Activated CD4-positive, alpha-beta T cell treated with anti-CD3 and anti-CD28 coated beads, Interleukin-2, amount 10 ng/mL, durations not matched to agents 24 days and 14 days (primary cell): ENCODE results near the gene WDR76. TPM values are rescaled to one million over a fixed set of nuclear protein-coding genes. Genes with fewer than 3 reads are reported as not detected.
A peak's percentile ranks its signal among the peaks of the same experiment; 100 is the strongest.

Experiments used
- DNase-seq: peaks from one replicate; pipeline ENCODE4 v3.0.0; 2022
- H3K27ac Mint-ChIP-seq: one replicate; pipeline ENCODE4 v1.8.0; 2022; ENCODE audit warnings: mild to moderate bottlenecking, mixed read lengths
- H3K27me3 Mint-ChIP-seq: one replicate; pipeline ENCODE4 v1.8.0; 2022; ENCODE audit warnings: mixed read lengths
- H3K36me3 Mint-ChIP-seq: one replicate; pipeline ENCODE4 v1.8.0; 2022; ENCODE audit warnings: low read depth, mild to moderate bottlenecking, mixed read lengths
- H3K4me1 Mint-ChIP-seq: one replicate; pipeline ENCODE4 v1.8.0; 2021; ENCODE audit warnings: mixed read lengths
- H3K4me3 Mint-ChIP-seq: one replicate; pipeline ENCODE4 v1.8.0; 2022; ENCODE audit warnings: mild to moderate bottlenecking, moderate library complexity, mixed read lengths
- H3K9me3 Mint-ChIP-seq: one replicate; pipeline ENCODE4 v1.8.0; 2021; ENCODE audit warnings: mixed read lengths
- intact Hi-C: fragments of 100-400 bp; cut with micrococcal nuclease; formaldehyde crosslinking; loops from one replicate; pipeline ENCODE4 v1.15.1; 2023
- total RNA-seq: library from RNA; stranded (reverse); gene quantifications from 2 replicates; pipeline ENCODE4 v1.2.3, GENCODE V29; 2022

The WDR76 gene
- total RNA-seq, 1 donor from 2014 or later: 76.6 TPM

- Mint-ChIP-seq H3K9me3 (no peaks in the 10 kb centered on the region), H3K36me3 (peaks cover 4% of the 10 kb centered on the region), H3K4me1 (no peaks in the 10 kb centered on the region), H3K4me3 (no peak overlapping the region), H3K27ac (no peak overlapping the region), H3K27me3 (no peaks in the 10 kb centered on the region)
- DNase-seq: no peak
- intact Hi-C loops: no loop called here
These were observed 69.7 kb downstream of the WDR76 start for GRCh38 chr15:43896543-43896942.

GRCh38 chr15:43898891-43899290, 72.1 kb downstream of the WDR76 start:
- peaks cover 4% of the 10 kb centered on the region for H3K36me3 Mint-ChIP-seq
- H3K27me3 Mint-ChIP-seq: no peaks in the 10 kb centered on the region
- intact Hi-C loops: no loop called here
- no peaks in the 10 kb centered on the region for H3K9me3 Mint-ChIP-seq
- no peak for DNase-seq
- H3K4me1 Mint-ChIP-seq: peaks cover 1% of the 10 kb centered on the region
- no peak overlapping the region for H3K27ac Mint-ChIP-seq
- H3K4me3 Mint-ChIP-seq: no peak overlapping the region

GRCh38 chr15:43899928-43900327, 73.1 kb downstream of the WDR76 start:
- DNase-seq: no peak
- Mint-ChIP-seq H3K36me3 (peaks cover 4% of the 10 kb centered on the region), H3K27me3 (no peaks in the 10 kb centered on the region), H3K9me3 (no peaks in the 10 kb centered on the region), H3K4me3 (no peak overlapping the region), H3K4me1 (peaks cover 2% of the 10 kb centered on the region), H3K27ac (no peak overlapping the region)
- intact Hi-C loops: no loop called here

GRCh38 chr15:43900996-43901395, 74.2 kb downstream of the WDR76 start:
- Mint-ChIP-seq H3K9me3 (no peaks in the 10 kb centered on the region), H3K27me3 (no peaks in the 10 kb centered on the region), H3K27ac (no peak overlapping the region), H3K4me3 (no peak overlapping the region), H3K36me3 (peaks cover 6% of the 10 kb centered on the region), H3K4me1 (peaks cover 2% of the 10 kb centered on the region)
- DNase-seq: no peak
- intact Hi-C loops: no loop called here

GRCh38 chr15:43901495-43901894, 74.7 kb downstream of the WDR76 start:
- no peak overlapping the region for H3K27ac Mint-ChIP-seq
- H3K9me3 Mint-ChIP-seq: no peaks in the 10 kb centered on the region
- H3K4me1 Mint-ChIP-seq: peaks cover 2% of the 10 kb centered on the region
- no peak for DNase-seq
- intact Hi-C loops: no loop called here
- peaks cover 6% of the 10 kb centered on the region for H3K36me3 Mint-ChIP-seq
- no peaks in the 10 kb centered on the region for H3K27me3 Mint-ChIP-seq
- no peak overlapping the region for H3K4me3 Mint-ChIP-seq

GRCh38 chr15:43903864-43904290, 77.1 kb downstream of the WDR76 start:
- Mint-ChIP-seq H3K27me3 (no peaks in the 10 kb centered on the region), H3K27ac (no peak overlapping the region), H3K9me3 (no peaks in the 10 kb centered on the region), H3K4me1 (peaks cover 2% of the 10 kb centered on the region), H3K4me3 (no peak overlapping the region), H3K36me3 (peaks cover 1% of the 10 kb centered on the region)
- intact Hi-C loops: loop anchor here (1.0 kb wide), 2 partner anchors 162 to 315 kb away; no protein-coding TSS in a partner anchor
- peak; percentile 89 for DNase-seq

- intact Hi-C loops: no loop called here
- Mint-ChIP-seq H3K4me1 (peaks cover 2% of the 10 kb centered on the region), H3K9me3 (no peaks in the 10 kb centered on the region), H3K27ac (no peak overlapping the region), H3K4me3 (no peak overlapping the region), H3K27me3 (no peaks in the 10 kb centered on the region), H3K36me3 (peaks cover 1% of the 10 kb centered on the region)
- DNase-seq: no peak
These were observed 79.0 kb downstream of the WDR76 start for GRCh38 chr15:43905755-43906154.

- intact Hi-C loops: no loop called here
- no peak for DNase-seq
- Mint-ChIP-seq H3K27ac (no peak overlapping the region), H3K27me3 (no peaks in the 10 kb centered on the region), H3K36me3 (peaks cover 1% of the 10 kb centered on the region), H3K9me3 (no peaks in the 10 kb centered on the region), H3K4me1 (peaks cover 7% of the 10 kb centered on the region), H3K4me3 (no peak overlapping the region)
These were observed 81.8 kb downstream of the WDR76 start for GRCh38 chr15:43908516-43909050.

- H3K36me3 Mint-ChIP-seq: no peaks in the 10 kb centered on the region
- H3K4me3 Mint-ChIP-seq: no peak overlapping the region
- no peaks in the 10 kb centered on the region for H3K27me3 Mint-ChIP-seq
- no peak overlapping the region for H3K27ac Mint-ChIP-seq
- no peak for DNase-seq
- intact Hi-C loops: no loop called here
- H3K9me3 Mint-ChIP-seq: no peaks in the 10 kb centered on the region
- H3K4me1 Mint-ChIP-seq: peaks cover 5% of the 10 kb centered on the region
These were observed 84.5 kb downstream of the WDR76 start for GRCh38 chr15:43911235-43911781.

GRCh38 chr15:43912208-43912607, 85.4 kb downstream of the WDR76 start:
- H3K27me3 Mint-ChIP-seq: no peaks in the 10 kb centered on the region
- no peak overlapping the region for H3K27ac Mint-ChIP-seq
- intact Hi-C loops: no loop called here
- peaks cover 5% of the 10 kb centered on the region for H3K4me1 Mint-ChIP-seq
- no peak overlapping the region for H3K4me3 Mint-ChIP-seq
- H3K9me3 Mint-ChIP-seq: no peaks in the 10 kb centered on the region
- H3K36me3 Mint-ChIP-seq: no peaks in the 10 kb centered on the region
- no peak for DNase-seq

GRCh38 chr15:43913026-43913780, 86.4 kb downstream of the WDR76 start:
- Mint-ChIP-seq H3K4me1 (peaks cover 5% of the 10 kb centered on the region), H3K36me3 (no peaks in the 10 kb centered on the region), H3K27ac (no peak overlapping the region), H3K27me3 (no peaks in the 10 kb centered on the region), H3K4me3 (no peak overlapping the region), H3K9me3 (no peaks in the 10 kb centered on the region)
- DNase-seq: no peak
- intact Hi-C loops: no loop called here

- H3K4me1 Mint-ChIP-seq: peaks cover 5% of the 10 kb centered on the region
- H3K27ac Mint-ChIP-seq: no peak overlapping the region
- no peaks in the 10 kb centered on the region for H3K36me3 Mint-ChIP-seq
- H3K27me3 Mint-ChIP-seq: no peaks in the 10 kb centered on the region
- intact Hi-C loops: no loop called here
- no peak for DNase-seq
- H3K4me3 Mint-ChIP-seq: no peak overlapping the region
- no peaks in the 10 kb centered on the region for H3K9me3 Mint-ChIP-seq
These were observed 87.1 kb downstream of the WDR76 start for GRCh38 chr15:43913941-43914340.

GRCh38 chr15:43915631-43916325, 89.0 kb downstream of the WDR76 start:
- Mint-ChIP-seq H3K4me3 (no peak overlapping the region), H3K9me3 (no peaks in the 10 kb centered on the region), H3K36me3 (no peaks in the 10 kb centered on the region), H3K27me3 (no peaks in the 10 kb centered on the region), H3K4me1 (peaks cover 7% of the 10 kb centered on the region), H3K27ac (no peak overlapping the region)
- intact Hi-C loops: no loop called here
- DNase-seq: no peak

GRCh38 chr15:43916326-43916660, 89.5 kb downstream of the WDR76 start:
- intact Hi-C loops: no loop called here
- H3K9me3 Mint-ChIP-seq: no peaks in the 10 kb centered on the region
- no peak for DNase-seq
- no peaks in the 10 kb centered on the region for H3K27me3 Mint-ChIP-seq
- peaks cover 7% of the 10 kb centered on the region for H3K4me1 Mint-ChIP-seq
- no peaks in the 10 kb centered on the region for H3K36me3 Mint-ChIP-seq
- H3K4me3 Mint-ChIP-seq: no peak overlapping the region
- no peak overlapping the region for H3K27ac Mint-ChIP-seq
